ENCODE data around the gene EIF1B. TPM values are rescaled to one million over a fixed set of nuclear protein-coding genes. Genes with fewer than 3 reads are reported as not detected.

Gene EIF1B
- total RNA-seq, 1 donor: 34.4 TPM

GRCh38 chr3:40307176-40307575, 2.3 kb upstream of the EIF1B start:
- H3K4me3 ChIP-seq (ENCODE audit: low read depth, low read length): no peak overlapping the region
- TF ChIP-seq CTCF (IDR thresholded peaks at IDR 0.05; ENCODE audit: insufficient read depth, low read length): no peak
- no peak for DNase-seq (ENCODE audit: low read depth)

GRCh38 chr3:40308725-40309417, 636 bp upstream of the EIF1B start:
- TF ChIP-seq CTCF (IDR thresholded peaks at IDR 0.05; ENCODE audit: insufficient read depth, low read length): no peak

GRCh38 chr3:40309925-40310695, 603 bp downstream of the EIF1B start:
- peak; percentile 54 for DNase-seq (ENCODE audit: low read depth)
- no peak for TF ChIP-seq CTCF (IDR thresholded peaks at IDR 0.05; ENCODE audit: insufficient read depth, low read length)
- H3K4me3 ChIP-seq (ENCODE audit: low read depth, low read length): peak overlapping the region; percentile 72

More at GRCh38 chr3:40308725-40309417, 636 bp upstream of the EIF1B start:
- no peak for DNase-seq (ENCODE audit: low read depth)
- H3K4me3 ChIP-seq (ENCODE audit: low read depth, low read length): peak overlapping the region; percentile 69

GRCh38 chr3:40310705-40311104, 1.2 kb downstream of the EIF1B start:
- H3K4me3 ChIP-seq (ENCODE audit: low read depth, low read length): peak overlapping the region; percentile 72
- TF ChIP-seq CTCF (IDR thresholded peaks at IDR 0.05; ENCODE audit: insufficient read depth, low read length): no peak
- peak; percentile 55 for DNase-seq (ENCODE audit: low read depth)

GRCh38 chr3:40312661-40313226, 3.2 kb downstream of the EIF1B start:
- peak; percentile 15 for DNase-seq (ENCODE audit: low read depth)
- no peak for TF ChIP-seq CTCF (IDR thresholded peaks at IDR 0.05; ENCODE audit: insufficient read depth, low read length)
- H3K4me3 ChIP-seq (ENCODE audit: low read depth, low read length): no peak overlapping the region

- H3K4me3 ChIP-seq (ENCODE audit: low read depth, low read length): no peak overlapping the region
- TF ChIP-seq CTCF (IDR thresholded peaks at IDR 0.05; ENCODE audit: insufficient read depth, low read length): no peak
- no peak for DNase-seq (ENCODE audit: low read depth)
Observed at GRCh38 chr3:40313975-40314860, 4.7 kb downstream of the EIF1B start.

Data from fibroblast of the aortic adventitia (primary cell).